Right ventricle myocardium superior (tissue), 1 donor: ENCODE measurements around the gene UPF1. TPM values are rescaled to one million over a fixed set of nuclear protein-coding genes. Genes with fewer than 3 reads are reported as not detected.
A peak's percentile ranks its signal among the peaks of the same experiment; 100 is the strongest.

Source experiments
- ATAC-seq: fragments of 200-7000 bp; cut with Tn5 transposase; one replicate; pipeline ENCODE4 v1.9.1; 2020; ENCODE audit warnings: mild to moderate bottlenecking; ENCODE audit not compliant: poor library complexity
- DNase-seq: peaks from one replicate; pipeline ENCODE4 v3.0.0-alpha.2; 2020
- intact Hi-C: fragments of 100-400 bp; cut with DNase I; formaldehyde crosslinking; loops from one replicate; pipeline ENCODE4 v1.11.2; 2022
- total RNA-seq: library from RNA; stranded (reverse); fragmentation: NEBNext Ultra II Directional; extraction: Animal tissue kit (Norgen Biotek cat#: 25700); gene quantifications from one replicate; pipeline ENCODE4 v1.2.1, GENCODE V29; 2021
- donor health status: DM: no; HTN: yes; CAD: no; lungs with severe emphysema.

UPF1 gene
- total RNA-seq, 1 donor from 2014 or later: 34.2 TPM

GRCh38 chr19:18832306-18833140, 764 bp downstream of the UPF1 start:
- intact Hi-C loops: no loop called here
- peak; percentile 58 for DNase-seq
- peak; percentile 2 for ATAC-seq

GRCh38 chr19:18833141-18833476, 1.4 kb downstream of the UPF1 start:
- ATAC-seq: no peak
- intact Hi-C loops: no loop called here
- no peak for DNase-seq

- intact Hi-C loops: no loop called here
- ATAC-seq (no peak), DNase-seq (no peak)
These were observed 2.3 kb downstream of the UPF1 start for GRCh38 chr19:18833849-18834643.

- DNase-seq (no peak), ATAC-seq (no peak)
- intact Hi-C loops: no loop called here
These were observed 2.9 kb downstream of the UPF1 start for GRCh38 chr19:18834644-18834984.

GRCh38 chr19:18839465-18840287, 7.9 kb downstream of the UPF1 start:
- DNase-seq (no peak), ATAC-seq (peak; percentile 56)
- intact Hi-C loops: no loop called here

- DNase-seq (no peak), ATAC-seq (no peak)
- intact Hi-C loops: no loop called here
These were observed 8.8 kb downstream of the UPF1 start for GRCh38 chr19:18840288-18841267.

- intact Hi-C loops: no loop called here
- ATAC-seq (no peak), DNase-seq (no peak)
These were observed 9.6 kb downstream of the UPF1 start for GRCh38 chr19:18841400-18841799.

- DNase-seq (peak; percentile 67), ATAC-seq (no peak)
- intact Hi-C loops: no loop called here
These were observed 10.4 kb downstream of the UPF1 start for GRCh38 chr19:18842166-18842565.

- intact Hi-C loops: no loop called here
- no peak for DNase-seq
- ATAC-seq: no peak
These were observed 12.2 kb downstream of the UPF1 start for GRCh38 chr19:18843960-18844359.

GRCh38 chr19:18844806-18845329, 13.1 kb downstream of the UPF1 start:
- DNase-seq: no peak
- ATAC-seq: no peak
- intact Hi-C loops: loop anchor here (5.0 kb wide), 1 partner anchor 248 kb away; no protein-coding TSS in a partner anchor

GRCh38 chr19:18845961-18846360, 14.2 kb downstream of the UPF1 start:
- intact Hi-C loops: loop anchor here (5.0 kb wide), 1 partner anchor 249 kb away; no protein-coding TSS in a partner anchor
- DNase-seq: no peak

GRCh38 chr19:18846862-18847548, 15.2 kb downstream of the UPF1 start:
- DNase-seq (peak; percentile 90), ATAC-seq (peak; percentile 85)
- intact Hi-C loops: loop anchor here (5.0 kb wide), 1 partner anchor 250 kb away; no protein-coding TSS in a partner anchor

More at GRCh38 chr19:18845961-18846360, 14.2 kb downstream of the UPF1 start:
- no peak for ATAC-seq

GRCh38 chr19:18847549-18848463, 16.0 kb downstream of the UPF1 start:
- DNase-seq (no peak), ATAC-seq (peak; percentile 20)
- intact Hi-C loops: loop anchor here (5.0 kb wide), 1 partner anchor 251 kb away; no protein-coding TSS in a partner anchor

- intact Hi-C loops: loop anchor here (5.0 kb wide), 1 partner anchor 252 kb away; no protein-coding TSS in a partner anchor
- ATAC-seq (peak; percentile 80), DNase-seq (peak; percentile 87)
These were observed 17.3 kb downstream of the UPF1 start for GRCh38 chr19:18848878-18849661.

- DNase-seq: no peak
- intact Hi-C loops: loop anchor here (5.0 kb wide), 1 partner anchor 253 kb away; no protein-coding TSS in a partner anchor
- ATAC-seq: no peak
These were observed 18.2 kb downstream of the UPF1 start for GRCh38 chr19:18849838-18850400.
